GM23338 (cell line): ENCODE results near the gene SLC2A1.

Experiments
- CREB1 ChIP-seq: fragments of 250-450 bp; sonication (Bioruptor Pico); IDR thresholded peaks from 2 replicates; pipeline ENCODE4 v1.5.0; 2020; ENCODE audit warnings: low read depth, mild to moderate bottlenecking, moderate library complexity
- EZH2 ChIP-seq: fragments of 200-600 bp; sonication (generic); IDR thresholded peaks from one replicate; pipeline ENCODE4 v1.8.0; 2017; ENCODE audit warnings: antibody characterized with exemption, mild to moderate bottlenecking, low read depth; ENCODE audit not compliant: unreplicated experiment
- JUNB ChIP-seq: IDR thresholded peaks from one replicate; pipeline ENCODE4 v1.6.1; 2016; ENCODE audit warnings: antibody characterized with exemption; ENCODE audit not compliant: unreplicated experiment
- POLR2AphosphoS5 ChIP-seq: IDR thresholded peaks from 2 replicates; pipeline ENCODE4 v1.6.1; 2016; ENCODE audit warnings: antibody characterized with exemption, low read depth
- STAT1 ChIP-seq: IDR thresholded peaks from one replicate; pipeline ENCODE4 v1.6.1; 2016; ENCODE audit warnings: antibody characterized with exemption; ENCODE audit not compliant: unreplicated experiment
- ZNF331 ChIP-seq: fragments of 250-450 bp; sonication (Bioruptor Pico); IDR thresholded peaks from 2 replicates; pipeline ENCODE4 v1.5.0; 2020; ENCODE audit warnings: low read depth, mild to moderate bottlenecking, moderate library complexity
- TF ChIP-seq, protein P1 (sequence below), 2 experiments: fragments of 200-600 bp in 1 of 2; sonication (generic) in 1 of 2; conservative IDR thresholded peaks; 2 replicates each; pipeline versions ENCODE4 v1.5.1 to v1.6.1; 2016 to 2017; ENCODE audit warnings: antibody characterized with exemption in 2 of 2, low read depth in 2 of 2, mild to moderate bottlenecking in 2 of 2, moderate library complexity in 1 of 2
- TF ChIP-seq, protein P2 (sequence below): IDR thresholded peaks from one replicate; pipeline ENCODE4 v1.6.1; 2018; ENCODE audit warnings: antibody characterized with exemption; ENCODE audit not compliant: unreplicated experiment

DNA sequence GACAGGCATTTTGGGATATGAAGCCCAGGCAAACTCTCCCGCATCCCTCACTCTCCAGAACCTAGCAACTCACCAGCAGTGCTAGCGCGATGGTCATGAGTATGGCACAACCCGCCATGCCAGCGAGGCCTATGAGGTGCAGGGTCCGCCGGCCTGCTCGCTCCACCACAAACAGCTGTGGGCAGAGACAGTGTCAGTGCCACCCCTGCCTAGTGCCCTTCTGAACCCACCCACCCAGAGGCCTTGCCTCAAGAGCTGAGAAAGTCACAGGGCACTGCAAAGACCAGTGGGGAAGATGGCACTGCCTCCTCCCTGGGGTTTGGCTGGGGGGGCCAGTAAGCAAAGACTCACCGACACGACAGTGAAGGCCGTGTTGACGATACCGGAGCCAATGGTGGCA, 29.8 kb downstream of the SLC2A1 start:
- TF ChIP-seq, protein P1, sequence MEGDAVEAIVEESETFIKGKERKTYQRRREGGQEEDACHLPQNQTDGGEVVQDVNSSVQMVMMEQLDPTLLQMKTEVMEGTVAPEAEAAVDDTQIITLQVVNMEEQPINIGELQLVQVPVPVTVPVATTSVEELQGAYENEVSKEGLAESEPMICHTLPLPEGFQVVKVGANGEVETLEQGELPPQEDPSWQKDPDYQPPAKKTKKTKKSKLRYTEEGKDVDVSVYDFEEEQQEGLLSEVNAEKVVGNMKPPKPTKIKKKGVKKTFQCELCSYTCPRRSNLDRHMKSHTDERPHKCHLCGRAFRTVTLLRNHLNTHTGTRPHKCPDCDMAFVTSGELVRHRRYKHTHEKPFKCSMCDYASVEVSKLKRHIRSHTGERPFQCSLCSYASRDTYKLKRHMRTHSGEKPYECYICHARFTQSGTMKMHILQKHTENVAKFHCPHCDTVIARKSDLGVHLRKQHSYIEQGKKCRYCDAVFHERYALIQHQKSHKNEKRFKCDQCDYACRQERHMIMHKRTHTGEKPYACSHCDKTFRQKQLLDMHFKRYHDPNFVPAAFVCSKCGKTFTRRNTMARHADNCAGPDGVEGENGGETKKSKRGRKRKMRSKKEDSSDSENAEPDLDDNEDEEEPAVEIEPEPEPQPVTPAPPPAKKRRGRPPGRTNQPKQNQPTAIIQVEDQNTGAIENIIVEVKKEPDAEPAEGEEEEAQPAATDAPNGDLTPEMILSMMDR (conservative IDR thresholded peaks at IDR 0.05; ENCODE audit: low read depth in 2 of 2) = no peak
- TF ChIP-seq, protein P2, sequence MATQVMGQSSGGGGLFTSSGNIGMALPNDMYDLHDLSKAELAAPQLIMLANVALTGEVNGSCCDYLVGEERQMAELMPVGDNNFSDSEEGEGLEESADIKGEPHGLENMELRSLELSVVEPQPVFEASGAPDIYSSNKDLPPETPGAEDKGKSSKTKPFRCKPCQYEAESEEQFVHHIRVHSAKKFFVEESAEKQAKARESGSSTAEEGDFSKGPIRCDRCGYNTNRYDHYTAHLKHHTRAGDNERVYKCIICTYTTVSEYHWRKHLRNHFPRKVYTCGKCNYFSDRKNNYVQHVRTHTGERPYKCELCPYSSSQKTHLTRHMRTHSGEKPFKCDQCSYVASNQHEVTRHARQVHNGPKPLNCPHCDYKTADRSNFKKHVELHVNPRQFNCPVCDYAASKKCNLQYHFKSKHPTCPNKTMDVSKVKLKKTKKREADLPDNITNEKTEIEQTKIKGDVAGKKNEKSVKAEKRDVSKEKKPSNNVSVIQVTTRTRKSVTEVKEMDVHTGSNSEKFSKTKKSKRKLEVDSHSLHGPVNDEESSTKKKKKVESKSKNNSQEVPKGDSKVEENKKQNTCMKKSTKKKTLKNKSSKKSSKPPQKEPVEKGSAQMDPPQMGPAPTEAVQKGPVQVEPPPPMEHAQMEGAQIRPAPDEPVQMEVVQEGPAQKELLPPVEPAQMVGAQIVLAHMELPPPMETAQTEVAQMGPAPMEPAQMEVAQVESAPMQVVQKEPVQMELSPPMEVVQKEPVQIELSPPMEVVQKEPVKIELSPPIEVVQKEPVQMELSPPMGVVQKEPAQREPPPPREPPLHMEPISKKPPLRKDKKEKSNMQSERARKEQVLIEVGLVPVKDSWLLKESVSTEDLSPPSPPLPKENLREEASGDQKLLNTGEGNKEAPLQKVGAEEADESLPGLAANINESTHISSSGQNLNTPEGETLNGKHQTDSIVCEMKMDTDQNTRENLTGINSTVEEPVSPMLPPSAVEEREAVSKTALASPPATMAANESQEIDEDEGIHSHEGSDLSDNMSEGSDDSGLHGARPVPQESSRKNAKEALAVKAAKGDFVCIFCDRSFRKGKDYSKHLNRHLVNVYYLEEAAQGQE = no peak
- TF ChIP-seq EZH2 (no peak), POLR2AphosphoS5 (no peak), JUNB (no peak), ZNF331 (CRISPR knock-in tag) (no peak), STAT1 (no peak), CREB1 (no peak)
